Mucosa of descending colon (tissue), 3 donors: ENCODE measurements around the gene DSCAML1. TPM values are rescaled to one million over a fixed set of nuclear protein-coding genes. Genes with fewer than 3 reads are reported as not detected.

Experiments
- ATAC-seq: fragments of 200-7000 bp; cut with Tn5 transposase; one replicate; pipeline ENCODE4 v1.9.1; 2020; ENCODE audit warnings: mild to moderate bottlenecking, moderate library complexity
- DNase-seq, 3 donors: peaks; one replicate each; pipeline ENCODE4 v3.0.0-alpha.2; 2020
- H3K36me3 ChIP-seq: fragments of 200-600 bp; one replicate; pipeline ENCODE4 v1.8.0; 2021; ENCODE audit warnings: low read depth, mild to moderate bottlenecking
- H3K4me1 ChIP-seq: fragments of 200-600 bp; one replicate; pipeline ENCODE4 v1.8.0; 2021; ENCODE audit warnings: low read depth, mild to moderate bottlenecking
- H3K4me3 ChIP-seq: fragments of 200-600 bp; one replicate; pipeline ENCODE4 v1.8.0; 2021; ENCODE audit warnings: mild to moderate bottlenecking
- H3K9me3 ChIP-seq: fragments of 200-600 bp; one replicate; pipeline ENCODE4 v1.8.0; 2021; ENCODE audit warnings: mild to moderate bottlenecking
- intact Hi-C, 2 donors: fragments of 100-400 bp; cut with DNase I in 1 of 2; cut with micrococcal nuclease in 1 of 2; formaldehyde crosslinking; loops; one replicate each; pipeline versions ENCODE4 v1.11.0 to v1.11.1; 2022; cut with DNase I, micrococcal nuclease
- total RNA-seq, 3 donors: library from RNA; stranded (reverse); fragmentation: NEBNext Ultra II Directional in 2 of 3; extraction: Animal tissue kit (Norgen Biotek cat#: 25700) in 2 of 3; gene quantifications; one replicate each; pipeline versions ENCODE4 v1.2.1 to v1.2.4, GENCODE V29; 2021 to 2023
- TF ChIP-seq, protein P1 (sequence below): fragments of 200-600 bp; IDR thresholded peaks from one replicate; pipeline ENCODE4 v1.8.0; 2022; ENCODE audit warnings: antibody characterized with exemption, mild to moderate bottlenecking
- donor health status: DM: no; HTN: no; CAD: no; lungs with moderate emphysema.
- donor health status: DM: no; HTN: no; CAD: no.
- donor health status: DM: no; HTN: yes; CAD: no.

DSCAML1 gene
- total RNA-seq, 3 donors from 2014 or later, result 5.0 to 5.5 (median 5.3) TPM

DNA sequence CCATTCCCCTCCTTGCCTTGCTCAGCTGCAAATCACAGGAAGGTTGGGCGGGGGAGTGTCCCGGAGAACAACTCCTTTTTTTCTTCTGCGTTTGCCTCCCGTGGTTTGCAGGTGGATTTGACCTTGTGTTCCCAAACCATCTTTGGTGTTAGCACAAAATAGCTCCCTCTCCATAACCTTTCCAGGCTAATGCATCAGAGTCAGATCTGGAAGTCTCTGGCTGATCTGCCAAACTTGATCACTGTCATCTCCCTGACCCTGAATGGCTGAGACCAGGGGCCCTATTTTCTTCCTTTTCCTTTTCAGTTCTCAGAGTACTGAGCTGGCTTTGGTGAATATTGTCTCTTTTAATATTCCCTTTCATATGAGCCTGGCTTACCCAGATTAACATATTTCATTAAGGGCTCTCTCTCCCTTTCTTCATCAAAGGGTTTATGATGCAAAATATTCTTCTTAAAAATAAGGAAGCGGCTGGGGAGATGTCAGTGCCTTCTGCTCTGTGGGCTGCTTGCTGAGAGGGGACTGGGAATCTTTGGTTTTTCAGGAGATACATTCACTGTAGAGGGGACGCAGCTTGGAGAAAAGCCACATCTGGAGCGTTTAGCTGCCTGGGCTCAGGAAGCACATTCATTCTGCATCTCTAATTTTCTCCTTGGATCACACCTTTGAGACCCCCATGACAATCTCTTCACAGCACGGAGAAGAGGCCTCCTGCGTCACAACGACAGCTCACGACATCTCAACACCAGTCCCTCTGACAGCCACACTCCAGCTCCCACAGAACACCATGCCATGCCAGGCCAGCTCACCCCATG, 321.1 kb downstream of the DSCAML1 start:
- H3K4me3 ChIP-seq, result no peak overlapping the region
- peaks cover 5% of the 10 kb centered on the region for H3K4me1 ChIP-seq
- H3K9me3 ChIP-seq, result no peaks in the 10 kb centered on the region
- intact Hi-C loops, result no loop called here
- ATAC-seq, result no peak
- H3K36me3 ChIP-seq, result no peaks in the 10 kb centered on the region
- TF ChIP-seq, protein P1, sequence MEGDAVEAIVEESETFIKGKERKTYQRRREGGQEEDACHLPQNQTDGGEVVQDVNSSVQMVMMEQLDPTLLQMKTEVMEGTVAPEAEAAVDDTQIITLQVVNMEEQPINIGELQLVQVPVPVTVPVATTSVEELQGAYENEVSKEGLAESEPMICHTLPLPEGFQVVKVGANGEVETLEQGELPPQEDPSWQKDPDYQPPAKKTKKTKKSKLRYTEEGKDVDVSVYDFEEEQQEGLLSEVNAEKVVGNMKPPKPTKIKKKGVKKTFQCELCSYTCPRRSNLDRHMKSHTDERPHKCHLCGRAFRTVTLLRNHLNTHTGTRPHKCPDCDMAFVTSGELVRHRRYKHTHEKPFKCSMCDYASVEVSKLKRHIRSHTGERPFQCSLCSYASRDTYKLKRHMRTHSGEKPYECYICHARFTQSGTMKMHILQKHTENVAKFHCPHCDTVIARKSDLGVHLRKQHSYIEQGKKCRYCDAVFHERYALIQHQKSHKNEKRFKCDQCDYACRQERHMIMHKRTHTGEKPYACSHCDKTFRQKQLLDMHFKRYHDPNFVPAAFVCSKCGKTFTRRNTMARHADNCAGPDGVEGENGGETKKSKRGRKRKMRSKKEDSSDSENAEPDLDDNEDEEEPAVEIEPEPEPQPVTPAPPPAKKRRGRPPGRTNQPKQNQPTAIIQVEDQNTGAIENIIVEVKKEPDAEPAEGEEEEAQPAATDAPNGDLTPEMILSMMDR, result no peak
- no peak for DNase-seq

DNA sequence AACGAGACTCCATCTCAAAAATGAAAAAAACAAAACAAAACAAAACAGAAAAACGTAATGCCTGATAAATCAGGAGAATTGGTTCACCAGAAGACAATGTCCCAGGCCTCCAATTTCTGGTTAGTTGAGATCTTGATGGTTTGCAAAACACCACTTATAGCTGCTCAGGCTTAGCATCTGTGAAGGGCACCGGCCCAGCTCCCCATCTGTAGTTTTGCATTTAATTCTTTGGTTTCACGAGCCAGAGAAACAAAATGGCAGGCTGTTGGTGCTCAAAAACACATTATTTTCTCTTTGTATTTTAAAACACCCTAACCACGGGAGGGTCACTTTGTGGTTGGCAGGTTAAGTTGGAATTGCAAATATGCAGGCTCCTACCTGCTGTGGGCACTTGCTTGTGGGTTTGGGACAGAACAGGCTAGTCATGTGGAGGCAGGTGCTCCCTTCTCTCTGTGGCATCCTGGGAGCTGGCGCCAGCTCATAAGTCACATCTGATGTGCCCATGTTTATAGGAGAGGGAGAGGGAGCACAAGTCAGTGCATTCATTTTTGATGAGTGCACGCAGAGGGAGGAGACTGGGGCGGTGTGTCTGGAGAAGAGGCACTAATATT, 323.4 kb downstream of the DSCAML1 start:
- Histone ChIP-seq H3K9me3 (no peaks in the 10 kb centered on the region), H3K36me3 (no peaks in the 10 kb centered on the region), H3K4me1 (peaks cover 1% of the 10 kb centered on the region), H3K4me3 (no peak overlapping the region)
- DNase-seq (no peak), ATAC-seq (no peak)
- intact Hi-C loops, result no loop called here
- TF ChIP-seq, protein P1, result no peak

DNA sequence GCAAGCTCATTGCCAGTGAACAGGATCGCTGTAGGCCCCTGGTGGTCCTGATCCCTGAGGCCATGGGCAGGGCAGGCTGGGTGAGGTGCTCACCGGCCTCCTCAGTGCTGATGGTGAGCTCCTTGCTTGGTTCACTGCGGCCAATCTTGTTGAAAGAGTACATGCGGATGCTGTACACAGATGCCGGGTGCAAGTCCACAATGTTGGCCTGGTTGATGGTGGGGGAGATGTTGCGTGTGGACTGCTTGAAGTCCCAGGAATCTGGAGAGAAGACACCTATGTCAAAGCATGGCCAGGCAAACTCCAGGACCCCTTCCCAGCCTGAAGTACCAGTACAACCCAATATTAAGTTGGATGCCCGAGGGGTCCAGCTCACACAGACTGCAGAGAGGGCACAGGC, 325.2 kb downstream of the DSCAML1 start:
- no peaks in the 10 kb centered on the region for H3K9me3 ChIP-seq
- no peaks in the 10 kb centered on the region for H3K4me1 ChIP-seq
- no peaks in the 10 kb centered on the region for H3K36me3 ChIP-seq
- no peak for DNase-seq
- no peak overlapping the region for H3K4me3 ChIP-seq
- TF ChIP-seq, protein P1, result no peak
- intact Hi-C loops, result no loop called here
- no peak for ATAC-seq

DNA sequence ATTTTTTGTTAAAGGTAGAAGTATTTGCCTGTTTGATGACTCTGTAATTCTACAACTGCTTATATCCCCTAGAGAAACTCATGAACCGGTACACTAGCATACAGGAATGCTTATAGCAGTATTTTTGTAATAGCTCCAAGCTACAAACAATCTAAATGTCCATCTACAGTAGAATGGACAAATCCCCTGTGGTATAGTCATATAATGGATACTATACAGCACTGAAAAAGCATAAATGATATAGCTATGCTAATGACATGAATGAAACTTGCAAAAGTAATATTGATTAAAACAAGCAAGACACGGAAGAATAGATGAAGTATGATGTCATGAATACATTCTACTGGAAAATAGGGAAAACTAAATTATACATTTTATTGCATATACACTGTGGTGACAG, 326.4 kb downstream of the DSCAML1 start:
- Histone ChIP-seq H3K9me3 (no peaks in the 10 kb centered on the region), H3K4me1 (no peaks in the 10 kb centered on the region), H3K4me3 (no peak overlapping the region), H3K36me3 (no peaks in the 10 kb centered on the region)
- ATAC-seq (no peak), DNase-seq (no peak)
- intact Hi-C loops, result no loop called here
- TF ChIP-seq, protein P1, result no peak

DNA sequence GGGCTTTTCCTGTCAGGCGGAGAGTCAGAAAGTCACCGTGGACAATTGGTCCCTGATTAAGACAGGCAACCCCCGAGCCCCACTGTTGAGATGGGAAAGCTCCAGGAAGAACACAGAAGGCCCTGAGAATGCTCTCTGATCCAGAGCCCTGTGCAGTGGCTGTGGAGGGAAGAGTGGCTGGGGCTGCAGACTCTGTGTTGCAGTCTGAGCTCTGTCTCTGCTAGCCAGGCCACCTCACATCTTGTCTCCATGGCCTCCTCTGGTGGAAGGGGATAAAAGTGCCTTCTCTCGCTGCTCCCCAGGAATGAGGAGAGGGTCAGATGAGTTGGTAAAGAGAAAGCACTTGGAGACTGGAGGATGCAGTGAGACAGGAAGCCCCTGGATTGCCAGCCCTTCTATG, 328.1 kb downstream of the DSCAML1 start:
- H3K9me3 ChIP-seq, result no peaks in the 10 kb centered on the region
- intact Hi-C loops, result no loop called here
- DNase-seq, result no peak

More for the DNA sequence above, 328.1 kb downstream of the DSCAML1 start:
- ATAC-seq, result no peak
- H3K4me1 ChIP-seq, result no peaks in the 10 kb centered on the region
- no peak overlapping the region for H3K4me3 ChIP-seq
- TF ChIP-seq, protein P1, result no peak
- H3K36me3 ChIP-seq, result no peaks in the 10 kb centered on the region
